RPMI8226 (cell line): ENCODE results near the gene CAMTA1.

Experiments used
- DNase-seq: peaks from one replicate; pipeline ENCODE4 v3.0.0-alpha.2; 2015

Gene CAMTA1

DNA sequence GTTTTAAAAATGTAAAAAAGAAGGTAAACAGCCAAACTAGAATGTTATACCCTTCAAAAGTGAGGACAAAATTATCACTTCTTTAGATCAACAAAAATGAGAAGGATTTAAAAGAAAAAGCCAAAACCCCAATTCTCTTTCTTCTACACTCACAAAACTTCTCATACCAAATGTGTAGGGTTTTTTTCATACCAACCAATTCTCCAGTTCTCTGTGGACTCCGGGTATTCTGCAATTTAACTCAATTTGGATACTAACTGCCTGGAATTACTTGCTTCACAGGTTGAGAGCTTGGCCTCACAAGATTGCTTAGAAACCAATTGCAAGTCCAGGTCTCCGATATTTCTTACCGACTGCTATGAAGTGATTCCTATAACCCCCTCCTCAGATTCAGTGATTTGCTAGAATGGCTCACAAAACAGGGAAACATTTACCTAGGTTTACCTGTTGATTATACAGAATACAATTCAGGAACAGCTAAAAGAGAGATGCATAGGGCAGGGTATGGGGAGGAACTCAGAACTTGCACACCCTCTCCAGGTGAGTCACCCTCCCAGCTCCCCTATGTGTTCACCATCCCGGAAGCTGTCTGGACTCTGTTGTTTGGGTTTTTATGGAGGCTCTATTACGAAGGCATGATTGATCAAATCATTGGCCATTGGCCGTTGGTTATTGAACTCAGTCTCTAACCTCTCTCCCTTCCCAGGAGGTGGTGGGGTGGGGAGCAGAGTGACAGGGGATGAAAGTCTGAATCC lies 67.1 kb downstream of the CAMTA1 start:
- no peak for DNase-seq

DNA sequence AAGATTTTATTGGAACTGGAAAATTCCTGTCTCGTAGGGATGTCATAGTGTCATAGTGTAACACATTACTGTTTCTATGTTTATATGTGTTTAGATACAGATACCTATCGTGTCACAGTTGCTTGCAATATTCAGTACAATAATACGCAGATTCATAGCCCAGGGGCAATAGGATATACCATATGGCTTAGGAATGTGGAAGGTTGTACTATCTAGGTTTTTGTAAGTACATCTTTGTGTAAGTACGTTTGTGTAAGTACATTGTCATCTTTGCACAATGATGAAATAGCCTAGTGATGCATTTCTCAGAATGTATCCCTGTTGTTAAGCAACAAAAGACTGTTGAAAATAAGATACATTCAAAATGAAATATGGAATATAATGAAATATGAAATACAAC lies 68.9 kb downstream of the CAMTA1 start:
- no peak for DNase-seq

DNA sequence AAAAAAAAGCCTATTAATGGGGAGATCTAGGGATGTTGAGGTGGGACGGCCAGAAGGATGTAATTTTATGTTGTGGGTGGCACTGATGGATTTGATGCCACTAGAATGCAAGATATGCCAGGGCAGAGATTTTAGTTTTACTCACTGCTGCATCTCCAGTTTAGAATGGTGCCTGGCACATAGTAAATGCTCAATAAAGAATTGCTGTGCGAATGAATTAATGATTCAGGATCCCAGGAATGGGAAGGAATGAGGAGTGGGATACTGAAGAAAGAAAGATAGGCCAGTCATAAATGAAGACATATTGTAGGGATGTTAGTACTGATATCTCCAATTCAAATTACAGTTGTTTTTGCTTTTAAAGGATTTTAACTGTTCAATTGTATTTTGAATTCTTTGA lies 72.6 kb downstream of the CAMTA1 start:
- DNase-seq = no peak

GRCh38 chr1:6858596-6858995 lies 73.3 kb downstream of the CAMTA1 start:
- no peak for DNase-seq

- DNase-seq = no peak
Observed at GRCh38 chr1:6859415-6860343, 74.4 kb downstream of the CAMTA1 start.

DNA sequence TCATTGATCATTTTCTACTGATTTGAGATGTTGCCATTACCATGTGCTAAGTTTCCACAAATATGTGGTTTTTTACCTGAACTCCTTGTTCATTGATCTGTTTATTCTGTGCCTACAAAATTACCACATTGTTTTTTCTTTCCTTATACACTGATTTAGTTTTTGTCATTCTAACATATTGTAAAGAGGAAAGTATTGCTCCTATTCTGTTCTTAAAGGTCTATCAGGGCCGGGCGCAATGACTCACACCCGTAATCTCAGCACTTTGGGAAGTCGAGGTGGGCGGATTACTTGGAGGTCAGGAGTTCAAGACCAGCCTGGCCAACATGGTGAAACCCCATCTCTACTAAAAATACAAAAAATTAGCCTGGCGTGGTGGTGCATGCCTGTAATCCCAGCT lies 75.1 kb downstream of the CAMTA1 start:
- DNase-seq = no peak

GRCh38 chr1:6861075-6861724 lies 75.9 kb downstream of the CAMTA1 start:
- no peak for DNase-seq

DNA sequence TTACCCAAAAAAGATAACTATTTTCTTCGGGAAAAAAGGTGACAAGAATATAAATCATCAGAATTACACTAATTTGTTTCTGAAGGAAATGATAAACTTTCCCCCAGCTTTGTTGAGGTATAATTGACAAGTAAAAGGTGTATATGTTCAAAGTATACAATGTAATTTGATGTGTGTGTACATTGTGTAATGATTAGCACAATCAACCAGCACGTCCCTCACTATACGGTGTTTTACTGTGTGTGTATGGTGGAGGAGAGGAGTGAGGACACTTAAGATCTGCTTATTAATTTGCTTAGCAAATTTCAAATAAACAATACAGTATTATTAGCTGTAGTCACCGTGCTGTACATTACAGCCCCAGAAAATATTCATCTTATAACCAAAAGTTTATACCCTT lies 77.7 kb downstream of the CAMTA1 start:
- no peak for DNase-seq

GRCh38 chr1:6864166-6864565 lies 78.9 kb downstream of the CAMTA1 start:
- DNase-seq = no peak

DNA sequence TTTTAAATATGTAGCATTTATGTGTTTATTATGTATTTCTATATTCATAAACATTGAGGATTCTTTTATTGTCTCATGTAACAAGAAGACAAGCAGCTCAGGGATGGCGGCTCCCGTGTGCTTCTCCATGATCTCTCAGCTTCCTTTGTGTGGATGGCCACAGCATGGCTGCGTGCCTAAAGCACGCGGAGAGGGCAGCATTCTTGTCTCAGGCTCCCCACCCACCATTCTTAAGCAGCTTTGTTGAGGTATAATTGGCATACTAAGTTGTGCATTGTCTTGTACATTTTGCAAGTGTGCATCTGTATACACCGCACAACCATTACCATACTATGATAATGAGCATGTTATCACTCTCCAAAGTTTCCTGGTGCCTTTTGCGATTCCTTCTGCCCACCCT lies 81.6 kb downstream of the CAMTA1 start:
- DNase-seq = no peak

GRCh38 chr1:6867321-6867720 lies 82.1 kb downstream of the CAMTA1 start:
- no peak for DNase-seq

- no peak for DNase-seq
Observed at GRCh38 chr1:6867729-6868659, 82.7 kb downstream of the CAMTA1 start.

- peak; percentile 12 for DNase-seq
Observed at GRCh38 chr1:6868660-6869380, 83.6 kb downstream of the CAMTA1 start.

DNA sequence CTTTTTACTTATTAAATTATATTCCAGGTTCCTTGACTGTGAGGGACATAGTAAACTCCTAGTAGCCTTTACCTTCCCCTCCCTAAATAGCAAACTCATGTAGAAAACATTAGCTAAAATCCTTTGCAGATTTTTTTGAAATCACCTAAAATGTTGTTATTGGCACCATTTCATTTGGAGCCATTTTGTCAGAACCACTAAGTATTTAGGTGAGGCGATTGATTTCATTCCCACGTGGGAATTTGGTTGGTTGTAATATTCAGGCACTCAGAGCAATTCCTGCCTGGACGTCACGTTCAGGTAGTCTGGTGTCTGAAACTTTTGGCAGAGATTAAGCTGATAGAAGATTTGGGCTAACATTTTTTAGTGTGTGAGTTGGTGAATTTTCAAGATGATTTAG lies 84.3 kb downstream of the CAMTA1 start:
- no peak for DNase-seq

DNA sequence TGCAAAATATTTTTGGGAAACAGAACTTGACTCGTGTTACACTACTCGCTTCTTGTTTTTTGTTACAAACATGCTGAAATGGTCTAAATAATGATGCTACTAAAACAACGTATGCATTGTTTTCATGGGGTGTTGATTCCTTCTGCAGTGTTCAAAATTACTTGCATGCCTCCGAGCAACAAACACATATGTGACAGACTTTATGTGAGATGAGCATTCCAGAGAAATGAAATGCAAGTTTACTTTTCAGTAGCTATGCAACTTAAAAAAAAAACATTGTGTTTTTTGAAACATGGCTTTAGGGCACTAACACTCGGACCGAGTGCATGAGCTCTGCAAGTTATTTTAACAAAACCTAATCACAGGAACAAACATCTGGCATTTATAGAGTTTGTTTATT lies 84.8 kb downstream of the CAMTA1 start:
- no peak for DNase-seq

DNA sequence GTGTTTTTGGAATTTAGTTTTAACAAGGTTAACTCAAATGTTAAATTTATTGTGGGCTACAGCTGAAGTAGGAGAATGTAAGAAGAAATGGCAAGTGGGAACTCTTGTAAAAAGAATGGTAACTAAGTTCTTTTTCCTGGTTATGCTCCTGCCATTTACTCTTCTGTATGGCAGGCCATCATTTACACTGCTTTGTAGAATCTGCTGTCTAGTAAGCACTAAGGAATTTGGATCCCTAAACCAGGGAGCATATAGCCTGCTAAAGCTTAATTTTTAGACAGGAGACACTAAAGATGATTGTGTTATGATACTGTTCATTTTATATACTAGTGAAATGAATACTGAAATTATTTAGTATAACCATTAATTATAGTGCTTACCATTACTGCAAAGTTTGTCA lies 85.3 kb downstream of the CAMTA1 start:
- DNase-seq = no peak

GRCh38 chr1:6871300-6871972 lies 86.2 kb downstream of the CAMTA1 start:
- no peak for DNase-seq

- no peak for DNase-seq
Observed at GRCh38 chr1:6872573-6873261, 87.5 kb downstream of the CAMTA1 start.

- no peak for DNase-seq
Observed at GRCh38 chr1:6873298-6874015, 88.2 kb downstream of the CAMTA1 start.

GRCh38 chr1:6874298-6874697 lies 89.0 kb downstream of the CAMTA1 start:
- DNase-seq = no peak
